GM19193 (cell line): Measurements from ENCODE around the gene C16orf96.

Experiments
- POLR2A ChIP-seq: IDR thresholded peaks from 4 replicates; pipeline ENCODE4 v1.6.1; 2011; ENCODE audit not compliant: insufficient read depth, insufficient read length; ENCODE audit errors: extremely low read depth

The C16orf96 gene

DNA sequence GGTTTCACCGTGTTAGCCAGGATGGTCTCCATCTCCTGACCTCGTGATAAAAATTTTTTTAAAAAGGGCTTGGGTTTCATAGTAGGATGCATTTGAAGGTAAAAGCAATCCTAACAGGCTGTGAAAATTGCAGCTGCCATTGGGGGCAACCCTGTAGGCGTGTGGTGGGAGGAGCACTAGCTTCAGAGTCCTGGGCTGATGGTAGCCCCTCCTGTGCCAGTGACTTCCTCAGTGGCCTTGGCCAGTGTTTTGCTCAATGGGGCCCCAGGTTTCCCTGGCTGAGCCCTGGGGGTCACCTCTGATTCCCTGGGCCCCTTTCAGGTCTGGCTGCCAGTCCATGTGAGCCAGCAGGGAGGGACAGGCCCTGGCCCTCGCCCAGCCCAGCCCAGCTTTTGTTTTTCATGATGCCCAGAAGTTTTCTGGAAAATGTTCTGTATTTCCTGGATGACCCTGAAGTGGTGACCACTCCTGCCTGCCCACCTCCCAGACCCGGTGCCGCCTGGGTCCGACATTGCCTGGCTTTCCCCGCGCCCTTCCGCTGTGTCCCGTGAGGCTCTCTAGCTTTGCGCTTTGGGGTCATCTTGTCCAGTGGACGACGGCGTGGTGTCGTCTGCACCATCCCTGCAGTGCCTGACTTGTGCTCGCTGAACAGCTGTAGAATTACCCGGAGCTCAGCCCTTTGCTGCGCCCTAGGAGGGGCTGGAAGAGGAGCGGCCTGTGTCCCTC is 77.9 kb downstream of the C16orf96 start:
- no peak for TF ChIP-seq POLR2A

DNA sequence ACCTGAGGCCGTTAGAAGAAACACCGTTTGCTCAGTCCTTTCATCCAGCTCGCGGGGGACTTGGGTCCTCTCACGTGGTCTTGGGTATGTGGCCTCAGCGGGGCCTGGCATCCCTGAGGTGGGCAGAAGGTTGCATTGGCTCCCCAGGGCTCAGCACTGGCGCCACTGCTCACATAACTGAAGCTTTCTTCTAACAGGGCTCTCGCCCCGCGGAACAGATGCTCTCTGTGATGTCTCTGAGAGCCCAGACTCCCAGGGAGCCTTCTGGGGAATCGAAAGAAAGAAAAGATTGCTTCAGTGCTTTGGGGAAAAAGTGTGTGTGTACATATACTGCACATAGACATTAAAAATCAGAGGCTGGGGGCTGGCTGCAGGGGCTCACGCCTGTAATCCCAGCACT is 78.6 kb downstream of the C16orf96 start:
- TF ChIP-seq POLR2A = no peak

DNA sequence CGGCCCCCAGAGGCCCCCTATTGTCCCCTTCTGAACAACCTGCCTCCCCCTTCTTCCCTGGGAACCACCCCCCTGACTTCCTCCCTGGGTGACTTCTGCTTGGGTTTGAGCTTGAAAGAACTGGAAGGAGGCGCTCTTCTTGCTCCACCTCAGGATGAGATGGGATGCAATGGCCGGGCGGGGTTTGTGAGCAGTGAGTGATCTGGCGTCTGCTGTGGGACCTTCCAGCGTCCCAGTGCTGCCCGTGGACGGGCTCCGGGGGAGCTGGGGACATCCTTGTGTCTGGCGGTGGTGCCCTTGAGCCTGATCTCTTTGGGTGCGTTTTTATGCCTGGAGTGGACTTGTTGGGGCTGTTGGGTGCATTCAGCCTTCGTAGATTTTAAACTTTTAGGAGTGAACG is 80.1 kb downstream of the C16orf96 start:
- no peak for TF ChIP-seq POLR2A

DNA sequence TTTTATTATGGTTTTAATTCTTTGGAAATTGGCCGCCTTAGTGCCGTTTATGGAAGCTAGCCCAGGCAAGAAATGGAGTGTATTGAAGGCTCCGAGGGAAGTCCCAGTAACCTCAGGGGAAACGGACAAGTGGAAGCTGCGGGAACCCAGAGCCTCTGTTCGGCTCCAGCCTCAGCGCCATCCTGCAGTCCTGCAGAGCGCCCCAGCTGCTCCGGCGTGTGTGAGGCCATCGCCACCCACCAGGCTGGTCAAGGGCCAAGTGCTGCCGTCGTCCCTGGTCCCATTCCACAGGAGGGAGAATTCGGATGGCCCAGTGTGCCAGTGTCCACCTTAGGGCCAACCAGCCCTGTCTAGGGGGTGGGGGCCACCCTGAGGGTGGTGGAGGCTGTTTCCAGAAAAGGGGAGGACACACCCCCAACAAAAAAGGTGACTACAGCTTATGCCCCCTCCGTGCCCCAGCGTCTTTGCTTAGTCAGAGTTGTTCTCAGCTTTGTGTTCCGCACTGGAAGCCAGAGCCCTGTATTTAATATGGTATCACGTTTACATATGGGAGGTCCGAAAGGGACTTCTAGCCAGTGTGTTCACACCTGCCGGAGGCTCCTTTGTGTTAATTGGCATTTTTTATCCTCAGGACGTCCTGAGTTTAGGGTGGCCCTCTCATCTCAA is 81.5 kb downstream of the C16orf96 start:
- TF ChIP-seq POLR2A = no peak

DNA sequence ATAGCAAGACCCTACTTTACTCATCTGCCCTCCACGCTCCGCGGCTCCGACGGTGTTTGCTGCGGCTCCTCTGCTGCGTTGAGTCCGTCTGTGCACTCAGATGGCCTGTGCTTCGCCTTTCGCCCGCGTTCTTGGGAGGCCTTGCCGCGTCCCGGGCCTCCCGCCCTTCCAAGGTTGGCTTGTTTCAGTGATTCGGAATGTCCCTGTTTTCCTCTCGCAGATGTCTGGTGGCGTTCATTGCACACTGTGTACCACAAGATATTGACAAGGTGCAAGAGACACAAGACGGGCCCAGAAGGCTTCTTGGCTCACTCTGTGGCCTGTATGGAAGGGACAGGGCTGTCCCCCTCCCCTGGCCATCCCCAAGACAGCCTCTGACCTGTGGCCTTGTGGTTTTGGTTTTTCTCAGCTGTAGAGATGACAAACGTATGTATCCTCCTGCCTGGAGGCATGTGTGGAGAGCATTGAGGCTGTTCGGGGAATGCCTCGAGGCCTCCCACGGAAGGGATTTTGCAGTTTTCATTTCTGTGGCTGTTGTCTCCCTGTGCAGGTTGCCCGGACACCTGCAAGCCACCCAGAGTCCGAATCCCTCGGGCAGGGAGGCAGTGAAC is 83.9 kb downstream of the C16orf96 start:
- no peak for TF ChIP-seq POLR2A

DNA sequence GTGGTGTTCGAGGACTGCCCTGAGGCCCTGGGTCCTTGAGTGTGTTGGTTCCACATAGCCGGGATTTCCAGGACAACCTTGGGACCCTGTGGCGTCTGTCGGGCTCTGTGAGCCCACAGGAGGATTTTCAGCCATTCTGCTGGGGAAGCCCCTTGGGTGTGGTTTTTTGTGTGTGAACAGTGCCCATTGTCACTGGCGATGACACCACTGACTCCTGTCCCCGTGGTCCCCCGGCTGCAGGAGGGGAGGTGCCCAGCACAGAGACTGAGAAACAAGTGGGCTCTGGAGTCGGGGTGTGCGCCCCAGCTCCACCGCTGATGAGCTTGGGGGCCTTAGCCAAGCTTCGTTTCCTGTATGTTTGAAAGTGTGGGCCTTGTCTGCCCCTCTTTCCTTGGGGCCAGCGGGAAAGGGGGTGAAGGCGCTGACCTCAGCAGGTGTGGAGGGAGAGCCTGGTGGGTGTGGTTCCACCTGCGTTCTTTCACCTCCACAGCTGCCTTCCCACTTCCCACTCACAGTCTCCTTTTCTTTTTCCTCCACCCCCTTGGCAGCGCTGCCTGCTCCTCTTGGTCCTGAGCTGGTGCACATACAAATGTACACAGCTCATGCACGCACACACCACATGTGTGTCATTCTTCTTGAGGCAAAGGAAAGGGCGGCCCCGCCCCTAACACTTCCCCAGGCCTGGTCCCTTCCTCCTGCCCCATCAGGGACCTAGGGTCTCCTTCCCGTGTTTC is 84.6 kb downstream of the C16orf96 start:
- no peak for TF ChIP-seq POLR2A

DNA sequence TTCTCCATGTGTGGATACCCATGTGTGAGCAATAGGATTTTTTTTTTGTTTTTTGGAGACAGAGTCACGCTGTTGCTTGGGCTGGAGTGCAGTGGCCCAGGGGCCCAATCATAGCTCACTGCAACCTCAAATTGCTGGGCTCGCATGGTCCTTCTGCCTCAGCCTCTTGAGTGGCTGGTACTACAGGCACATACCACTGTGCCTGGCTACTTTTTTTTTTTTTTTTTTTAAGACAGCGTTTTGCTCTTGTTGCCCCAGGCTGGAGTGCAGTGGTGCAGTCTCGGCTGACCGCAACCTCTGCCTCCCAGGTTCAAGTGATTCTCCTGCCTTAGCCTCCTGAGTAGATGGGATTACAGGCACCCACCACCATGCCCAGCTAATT is 85.2 kb downstream of the C16orf96 start:
- no peak for TF ChIP-seq POLR2A

DNA sequence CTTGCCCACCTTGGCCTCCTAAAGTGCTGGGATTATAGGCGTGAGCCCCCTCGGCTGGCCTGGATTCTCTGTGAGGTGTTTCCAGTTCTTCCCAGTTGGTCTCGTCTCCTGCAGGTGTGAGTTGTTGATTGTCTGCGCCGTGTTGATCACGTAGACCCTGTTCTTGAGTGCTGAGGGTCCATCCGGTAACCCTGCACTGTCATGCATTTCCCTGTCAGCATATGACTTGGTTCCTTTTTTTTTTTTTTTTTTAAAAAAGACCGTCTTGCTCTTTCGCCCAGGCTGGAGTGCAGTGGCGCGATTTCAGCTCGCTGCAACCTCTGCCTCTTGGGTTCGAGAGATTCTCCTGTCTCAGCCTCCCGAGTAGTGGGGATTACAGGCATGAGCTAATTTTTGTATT is 85.8 kb downstream of the C16orf96 start:
- TF ChIP-seq POLR2A = no peak

DNA sequence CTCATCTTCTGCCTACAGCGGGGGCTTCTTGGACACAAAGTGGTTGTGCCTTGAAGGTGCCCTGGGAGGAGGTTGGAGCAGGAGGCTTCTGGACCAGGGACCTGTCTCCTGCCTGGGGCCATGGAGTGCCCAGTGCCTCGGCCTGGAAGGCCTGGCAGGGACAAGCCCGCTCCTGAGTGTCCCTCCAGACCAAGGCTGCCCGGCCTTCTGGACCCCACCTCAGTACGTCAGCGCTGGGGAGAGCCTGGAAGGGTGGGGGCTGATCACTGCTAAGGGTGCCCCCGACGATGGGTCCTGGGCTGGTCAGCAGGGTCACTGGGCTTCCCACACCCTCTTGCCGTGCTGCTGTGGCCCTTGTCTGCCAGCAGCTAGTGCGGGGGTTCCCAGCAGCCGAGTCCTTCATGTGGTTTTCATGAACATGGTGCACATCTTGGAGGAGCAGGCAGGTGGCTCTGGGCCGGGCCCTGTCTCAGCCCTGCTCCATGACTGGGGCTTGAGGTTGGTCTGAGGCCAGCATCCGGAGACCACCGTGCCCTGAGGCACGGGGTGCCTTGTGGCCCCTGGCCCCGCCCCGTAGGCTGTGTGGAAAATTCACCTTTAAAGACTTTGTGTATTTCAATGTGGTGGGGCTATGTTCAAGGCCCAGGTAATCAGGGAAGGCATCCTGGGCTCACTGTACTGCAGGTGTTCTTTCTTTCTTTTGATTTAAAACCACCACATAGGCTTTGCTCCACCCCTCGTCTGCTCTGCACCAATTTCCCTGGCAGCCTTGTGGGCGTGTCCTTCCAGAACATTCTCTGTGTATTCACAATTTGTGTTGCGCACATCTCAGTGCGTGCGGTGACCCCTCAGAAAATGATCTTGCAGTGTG is 90.9 kb downstream of the C16orf96 start:
- no peak for TF ChIP-seq POLR2A

DNA sequence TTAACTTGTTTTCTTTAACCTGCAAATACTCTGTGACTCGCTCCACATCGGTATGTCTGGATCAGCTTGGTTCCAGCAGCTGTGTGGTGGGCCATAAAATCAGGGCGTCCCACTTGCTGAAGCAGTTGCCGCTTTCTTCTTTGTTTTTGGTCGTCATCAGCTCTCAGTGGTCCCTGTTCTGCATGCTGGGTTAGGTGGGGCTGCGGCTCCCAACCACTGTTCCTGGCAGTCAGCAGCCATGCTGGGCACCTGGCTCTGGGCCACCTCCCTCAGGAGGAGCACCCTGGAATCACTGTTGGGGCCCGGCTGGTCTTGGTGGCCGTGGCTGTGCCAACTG is 91.5 kb downstream of the C16orf96 start:
- no peak for TF ChIP-seq POLR2A

DNA sequence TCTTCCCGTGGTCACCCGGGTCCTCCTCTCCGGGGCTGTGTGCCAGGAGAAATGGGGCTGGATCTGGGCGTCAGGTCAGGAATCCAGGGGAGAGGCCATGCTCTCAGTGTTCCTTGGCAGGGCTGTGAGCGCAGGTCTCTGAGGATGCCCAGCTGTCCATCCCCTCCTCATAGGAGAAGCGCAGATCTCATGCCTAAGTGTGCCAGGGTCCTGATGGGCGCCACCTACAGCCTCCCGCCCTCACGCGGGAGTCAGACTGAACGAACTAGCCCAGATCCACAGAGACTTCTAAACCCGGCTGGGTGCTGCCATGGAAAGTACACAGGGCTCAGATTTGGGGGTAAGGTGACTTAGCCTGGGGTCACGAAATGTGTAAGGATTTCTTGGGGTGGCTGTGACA is 92.8 kb downstream of the C16orf96 start:
- no peak for TF ChIP-seq POLR2A

DNA sequence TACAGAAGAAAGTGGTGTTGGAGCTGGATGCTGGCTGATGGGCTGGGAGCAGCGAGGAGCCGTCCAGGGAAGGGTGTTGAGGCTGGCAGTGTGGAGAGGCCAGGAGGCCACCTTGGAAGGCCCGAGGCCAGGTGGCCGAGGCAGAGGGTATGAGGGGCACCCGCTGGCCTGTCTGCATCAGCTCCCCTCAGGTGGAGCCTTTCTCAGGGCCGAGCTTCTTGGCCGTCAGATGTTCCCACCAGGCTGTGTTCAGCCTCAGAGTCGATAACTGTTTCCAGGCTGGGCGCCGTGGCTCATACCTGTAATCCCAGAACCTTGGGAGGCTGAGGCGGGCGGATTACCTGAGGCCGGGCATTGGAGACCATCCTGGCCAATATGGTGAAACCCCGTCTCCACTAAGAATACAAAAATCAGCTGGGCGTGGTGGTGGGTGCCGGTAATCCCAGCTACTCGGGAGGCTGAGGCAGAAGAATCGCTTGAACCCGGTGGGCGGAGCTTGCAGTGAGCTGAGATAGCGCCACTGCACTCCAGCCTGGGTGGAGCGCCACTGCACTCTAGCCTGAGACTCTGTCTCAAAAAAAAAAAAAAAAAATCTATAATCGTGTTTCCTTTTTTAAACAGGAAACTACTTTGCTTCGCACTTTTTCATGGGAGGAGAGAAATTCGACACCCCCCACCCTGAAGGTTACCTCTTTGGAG is 93.8 kb downstream of the C16orf96 start:
- no peak for TF ChIP-seq POLR2A
